ENCODE data around the gene SPATA7. TPM values are rescaled to one million over a fixed set of nuclear protein-coding genes. Genes with fewer than 3 reads are reported as not detected.

Gene SPATA7, protein sequence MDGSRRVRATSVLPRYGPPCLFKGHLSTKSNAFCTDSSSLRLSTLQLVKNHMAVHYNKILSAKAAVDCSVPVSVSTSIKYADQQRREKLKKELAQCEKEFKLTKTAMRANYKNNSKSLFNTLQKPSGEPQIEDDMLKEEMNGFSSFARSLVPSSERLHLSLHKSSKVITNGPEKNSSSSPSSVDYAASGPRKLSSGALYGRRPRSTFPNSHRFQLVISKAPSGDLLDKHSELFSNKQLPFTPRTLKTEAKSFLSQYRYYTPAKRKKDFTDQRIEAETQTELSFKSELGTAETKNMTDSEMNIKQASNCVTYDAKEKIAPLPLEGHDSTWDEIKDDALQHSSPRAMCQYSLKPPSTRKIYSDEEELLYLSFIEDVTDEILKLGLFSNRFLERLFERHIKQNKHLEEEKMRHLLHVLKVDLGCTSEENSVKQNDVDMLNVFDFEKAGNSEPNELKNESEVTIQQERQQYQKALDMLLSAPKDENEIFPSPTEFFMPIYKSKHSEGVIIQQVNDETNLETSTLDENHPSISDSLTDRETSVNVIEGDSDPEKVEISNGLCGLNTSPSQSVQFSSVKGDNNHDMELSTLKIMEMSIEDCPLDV
- total RNA-seq: 1 to 10 TPM; 3.0 to 4.1 TPM

GRCh38 chr14:88385212-88386101 is at the start of gene SPATA7:
TSS of gene SPATA7 (plus strand) at chr14:88385657. CDS start at chr14:88385819, 162 bp downstream.

Other genes with a start within 250 kb of the SPATA7 start
- not detected for gene KCNK10, start 62.4 kb upstream of the SPATA7 start, total RNA-seq
- gene PTPN21, start 169.3 kb downstream of the SPATA7 start, total RNA-seq: under 1 TPM; 0.10 to 0.22 TPM
- 10 to 100 TPM; 39.4 to 40.3 TPM for gene ZC3H14, start 177.4 kb downstream of the SPATA7 start, total RNA-seq